Measurements from ENCODE around the gene SRPK1. TPM values are rescaled to one million over a fixed set of nuclear protein-coding genes. Genes with fewer than 3 reads are reported as not detected.

SRPK1 gene
- total and polyA plus RNA-seq, 10 of the 15 experiments (the other 5 are each of a cell fraction or from before 2014, with no cell fraction given): 47.4 to 112 (median 85.8) TPM

- ChIA-PET POLR2A (no interaction called here), SMC1A (ENCODE audit: uncharacterized antibody, unreplicated experiment) (no interaction called here), RAD21 (ENCODE audit: unreplicated experiment) (no interaction called here), CTCF (no interaction called here)
- ATAC-seq (no peak), DNase-seq (ENCODE audit: low read depth, low spot score) (no peak), FAIRE-seq (no peak)
- Histone ChIP-seq H3K27me3 (replicated peaks in 1 of 2; ENCODE audit: control insufficient read depth in 2 of 2, insufficient read depth in 2 of 2, low read length in 1 of 2) (no peaks in the 10 kb centered on the region), H3K4me1 (ENCODE audit: control insufficient read depth, insufficient read depth, low read length) (no peaks in the 10 kb centered on the region; the same call in 1 of the 2 replicates), H4K20me1 (ENCODE audit: control insufficient read depth, insufficient read depth) (no peaks in the 10 kb centered on the region), H3K9ac (ENCODE audit: control insufficient read depth, insufficient read depth, low read length) (no peak overlapping the region), H3K27ac (ENCODE audit: control insufficient read depth, insufficient read depth) (no peak overlapping the region), H3K36me3 (ENCODE audit: control insufficient read depth in 2 of 2, insufficient read depth in 2 of 2, low read length in 1 of 2) (peaks cover 0 to 4% of the 10 kb centered on the region in 2 experiments; a peak in 2 of 4 replicates), H2AFZ (ENCODE audit: control insufficient read depth, low read depth, low read length) (no peak overlapping the region), H3K9me3 (replicated peaks; ENCODE audit: control insufficient read depth, insufficient read depth, low read length) (no peaks in the 10 kb centered on the region), H3K4me2 (ENCODE audit: control insufficient read depth, insufficient read depth) (no peak overlapping the region), H3K4me3 (no peak overlapping the region), H3K79me2 (ENCODE audit: control insufficient read depth, insufficient read depth, low read length) (peaks cover 46% of the 10 kb centered on the region)
- WGBS (ENCODE audit: insufficient coverage, insufficient replicate concordance, low lambda C conversion rate, missing lambda C conversion rate): 78% methylated on average over 3 of the region's 3 CpGs
- intact Hi-C loops (cut with micrococcal nuclease; ENCODE audit: unreplicated experiment): no loop called here
- in situ Hi-C loops (cut with MboI): no loop called here
- BruUV-seq (replicated peaks): no TSS peak
- TF ChIP-seq BMI1 (IDR thresholded peaks at IDR 0.05; ENCODE audit: borderline replicate concordance) (no peak), PRDM15 (CRISPR knock-in tag; IDR thresholded peaks at IDR 0.05) (no peak), EP300 (IDR thresholded peaks at IDR 0.05; ENCODE audit: borderline replicate concordance in 1 of 2, control insufficient read depth in 1 of 2, low read depth in 2 of 2, low read length in 2 of 2) (no peak), TBL1XR1 (IDR thresholded peaks at IDR 0.05; ENCODE audit: low read depth, low read length) (no peak), ZNF622 (IDR thresholded peaks at IDR 0.05) (no peak), SMAD1 (IDR thresholded peaks at IDR 0.05; ENCODE audit: low read depth, partially characterized antibody) (no peak), YY1 (IDR thresholded peaks at IDR 0.05; ENCODE audit: low read depth, low read length) (no peak)
Observed at GRCh38 chr6:35895560-35895959, 25.3 kb downstream of the SRPK1 start.
